HG02763 (cell line): Measurements from ENCODE around the gene SEMA6D.

Source experiments
- ATAC-seq: cut with Tn5 transposase; IDR thresholded peaks from one replicate; pipeline ENCODE4 v1.9.1; 2021; ENCODE audit warnings: mild to moderate bottlenecking, moderate library complexity; ENCODE audit not compliant: unreplicated experiment

The SEMA6D gene

DNA sequence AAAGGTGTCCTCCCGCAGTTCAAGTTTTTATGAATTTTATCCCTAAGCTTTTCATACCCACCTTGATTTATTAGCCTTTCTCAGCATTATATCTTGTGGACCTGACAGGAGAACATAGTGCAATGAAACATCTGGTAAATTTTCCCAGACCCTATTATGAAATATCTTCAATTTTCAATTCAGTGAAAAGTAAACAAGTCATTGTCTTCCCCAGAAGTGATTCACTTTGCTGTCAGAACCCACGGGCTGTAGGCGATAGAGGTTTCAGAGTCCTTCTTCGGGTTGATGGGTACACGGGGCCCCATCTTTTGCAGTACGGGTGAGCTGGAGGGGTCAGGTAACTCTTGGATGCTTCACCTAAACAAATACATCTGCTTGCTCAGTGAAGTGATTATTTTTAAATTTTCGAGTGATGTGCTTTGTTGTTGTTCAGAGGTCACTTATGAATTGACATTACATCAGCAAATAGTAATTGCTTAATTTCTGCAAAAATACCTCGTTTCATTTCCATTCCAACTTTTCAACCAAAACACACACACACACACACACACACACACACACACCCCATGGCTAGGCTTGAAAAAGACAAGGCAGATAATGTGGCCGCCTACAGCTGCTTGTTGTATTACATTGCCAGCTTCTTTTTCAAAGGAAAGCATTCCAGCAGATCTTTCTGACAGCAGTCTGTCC is 102.9 kb downstream of the SEMA6D start:
- ATAC-seq = no peak

DNA sequence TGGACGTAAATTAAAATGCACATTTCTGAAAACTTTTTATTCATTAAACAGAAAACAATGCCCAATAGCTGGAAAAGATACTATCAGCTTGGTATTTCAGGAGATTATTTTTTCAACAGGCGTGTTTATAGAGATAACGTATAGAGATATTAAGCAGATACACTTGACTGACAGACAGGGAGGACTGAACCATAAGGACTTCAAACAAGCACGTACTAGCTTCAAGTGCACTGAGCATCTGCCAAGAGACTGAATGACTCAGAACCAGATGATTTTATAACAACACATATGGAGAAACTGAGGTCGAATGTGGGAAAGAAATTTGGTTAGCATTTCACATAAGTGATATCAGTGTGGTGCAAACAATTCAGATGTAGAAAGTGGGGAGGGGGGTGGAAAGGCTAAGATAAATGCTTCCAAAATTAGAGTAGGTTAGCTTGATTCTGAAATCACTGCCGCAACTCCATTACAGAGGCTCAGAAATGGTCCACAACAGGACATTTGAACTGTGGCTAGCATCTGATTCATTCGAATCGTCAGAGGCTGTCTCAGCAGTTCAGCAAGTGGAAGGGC is 103.5 kb downstream of the SEMA6D start:
- no peak for ATAC-seq

DNA sequence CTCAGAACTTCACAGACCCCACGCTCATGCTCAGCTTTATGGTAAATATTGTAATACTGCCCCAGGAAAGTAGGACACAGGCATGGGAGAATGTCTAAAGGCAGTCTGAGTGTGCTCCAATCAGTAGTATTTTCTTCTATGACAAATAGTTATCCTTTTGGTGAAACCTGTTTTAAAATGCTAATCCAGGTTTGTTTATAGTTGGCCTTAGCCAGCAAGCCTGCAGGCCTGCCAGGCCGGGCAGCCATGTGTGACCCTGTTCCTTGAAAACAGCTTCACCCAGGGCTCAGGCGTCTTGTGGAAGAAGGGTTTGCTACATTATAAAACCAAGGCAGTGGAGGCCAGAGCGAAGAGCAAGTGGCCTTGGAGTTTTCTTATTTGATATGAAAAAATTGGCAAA is 104.7 kb downstream of the SEMA6D start:
- ATAC-seq = no peak
